Measurements from ENCODE around the gene DCAF17. TPM values are rescaled to one million over a fixed set of nuclear protein-coding genes. Genes with fewer than 3 reads are reported as not detected.

The DCAF17 gene
- total and polyA plus RNA-seq, 12 donors: 2.0 to 10.5 (median 7.4) TPM

DNA sequence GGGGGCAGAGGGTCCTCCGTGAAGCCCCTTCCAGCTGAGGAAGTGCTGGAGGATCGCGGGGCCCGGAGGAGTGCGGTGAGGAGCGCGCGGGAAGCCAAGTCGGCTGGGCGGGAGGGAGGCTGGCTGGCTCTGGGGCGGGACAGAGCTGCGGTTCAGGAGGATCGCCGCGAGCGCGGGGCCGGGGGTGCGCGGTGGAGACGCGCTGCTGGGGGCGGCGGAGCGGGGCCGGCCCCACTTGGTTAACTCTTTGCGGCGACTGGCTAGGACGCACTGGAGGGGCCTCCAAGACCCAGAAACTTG is 88.7 kb downstream of the DCAF17 start:
- ATAC-seq (peak; percentile 39 to 72 (median 45)), DNase-seq (peak; percentile 36 to 50)
- intact Hi-C loops (cut with DNase I): loop anchor here in 5 of 10 donors (2.0 to 10.0 kb wide), 2 partner anchors 88 kb away; partner anchors contain the start of genes DCAF17 (in 5 of the 5) and METTL8 (in 3 of the 5)
- TF ChIP-seq, protein P1, sequence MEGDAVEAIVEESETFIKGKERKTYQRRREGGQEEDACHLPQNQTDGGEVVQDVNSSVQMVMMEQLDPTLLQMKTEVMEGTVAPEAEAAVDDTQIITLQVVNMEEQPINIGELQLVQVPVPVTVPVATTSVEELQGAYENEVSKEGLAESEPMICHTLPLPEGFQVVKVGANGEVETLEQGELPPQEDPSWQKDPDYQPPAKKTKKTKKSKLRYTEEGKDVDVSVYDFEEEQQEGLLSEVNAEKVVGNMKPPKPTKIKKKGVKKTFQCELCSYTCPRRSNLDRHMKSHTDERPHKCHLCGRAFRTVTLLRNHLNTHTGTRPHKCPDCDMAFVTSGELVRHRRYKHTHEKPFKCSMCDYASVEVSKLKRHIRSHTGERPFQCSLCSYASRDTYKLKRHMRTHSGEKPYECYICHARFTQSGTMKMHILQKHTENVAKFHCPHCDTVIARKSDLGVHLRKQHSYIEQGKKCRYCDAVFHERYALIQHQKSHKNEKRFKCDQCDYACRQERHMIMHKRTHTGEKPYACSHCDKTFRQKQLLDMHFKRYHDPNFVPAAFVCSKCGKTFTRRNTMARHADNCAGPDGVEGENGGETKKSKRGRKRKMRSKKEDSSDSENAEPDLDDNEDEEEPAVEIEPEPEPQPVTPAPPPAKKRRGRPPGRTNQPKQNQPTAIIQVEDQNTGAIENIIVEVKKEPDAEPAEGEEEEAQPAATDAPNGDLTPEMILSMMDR (IDR thresholded peaks at IDR 0.05): no peak
- H3K9me3 ChIP-seq: no peaks in the 10 kb centered on the region
- H3K4me1 ChIP-seq: peaks cover 5 to 42% (median 33%) of the 10 kb centered on the region in 9 donors
- H3K36me3 ChIP-seq: no peaks in the 10 kb centered on the region
- 0 to 1% methylated on average over 29 of the region's 29 CpGs for WGBS, 2 donors
- no peaks in the 10 kb centered on the region for H3K27me3 ChIP-seq
- H3K4me3 ChIP-seq: peak overlapping the region; percentile 66 to 93 (median 82)
- peak overlapping the region; percentile 76 to 97 (median 88) for H3K27ac ChIP-seq

DNA sequence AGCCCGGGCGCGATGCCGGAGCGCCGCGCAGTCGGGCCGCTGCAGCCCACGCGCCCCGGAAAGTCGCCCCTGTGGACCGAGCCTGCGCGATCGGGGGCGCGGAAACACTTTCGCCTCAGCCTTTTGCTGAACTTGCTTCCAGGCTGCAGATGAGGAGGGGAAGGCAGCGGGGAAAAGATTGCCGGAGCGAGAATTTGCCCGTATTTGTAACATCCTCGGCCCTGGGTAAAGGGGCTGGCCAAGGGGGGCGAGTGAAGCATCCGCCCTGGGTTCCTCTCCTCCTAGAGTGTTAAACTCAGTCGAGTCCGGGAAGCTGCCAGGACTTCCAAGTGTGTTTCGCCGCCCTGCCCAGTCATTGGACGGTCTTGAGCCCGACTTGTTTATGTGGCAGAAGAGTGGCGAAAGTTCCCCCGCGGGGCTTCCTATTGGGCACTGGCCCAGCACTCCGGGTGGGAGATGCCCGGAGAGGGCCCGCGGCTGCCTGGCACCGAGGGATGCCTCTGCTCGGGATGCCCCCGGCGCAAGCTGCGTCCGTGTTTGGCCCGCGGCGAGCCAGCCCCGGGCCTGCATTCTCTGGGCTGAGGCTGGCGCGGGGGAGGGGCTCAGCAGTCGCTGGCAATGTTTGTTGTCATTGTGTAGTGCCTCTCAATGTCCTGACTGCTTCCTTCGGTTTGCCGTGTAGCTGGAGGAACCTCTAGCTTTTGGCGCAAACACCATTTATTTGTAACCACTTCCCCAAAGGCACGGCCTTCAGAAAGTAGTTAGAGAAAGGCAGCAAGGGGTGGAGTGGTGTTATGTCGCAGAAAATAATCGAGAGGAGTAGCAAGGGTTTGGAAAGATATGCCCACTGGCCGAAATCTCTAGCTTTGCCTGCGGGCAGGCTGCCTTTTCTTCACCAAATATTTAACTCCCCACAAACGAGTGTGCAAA is 89.3 kb downstream of the DCAF17 start:
- ATAC-seq (peak; percentile 72 to 83 (median 77)), DNase-seq (peak; percentile 77 to 79)
- Histone ChIP-seq H3K9me3 (no peaks in the 10 kb centered on the region), H3K36me3 (no peaks in the 10 kb centered on the region), H3K27me3 (no peaks in the 10 kb centered on the region), H3K4me3 (peak overlapping the region; percentile 66 to 93 (median 82)), H3K27ac (peak overlapping the region; percentile 76 to 97 (median 88)), H3K4me1 (peaks cover 5 to 42% (median 33%) of the 10 kb centered on the region in 9 donors)
- 0 to 1% methylated on average over 62 of the region's 62 CpGs for WGBS, 2 donors
- intact Hi-C loops (cut with DNase I): loop anchor here in 5 of 10 donors (2.0 to 10.0 kb wide), 2 partner anchors 89 kb away; partner anchors contain the start of genes DCAF17 (in 5 of the 5) and METTL8 (in 3 of the 5)
- TF ChIP-seq, protein P1 (IDR thresholded peaks at IDR 0.05): no peak

DNA sequence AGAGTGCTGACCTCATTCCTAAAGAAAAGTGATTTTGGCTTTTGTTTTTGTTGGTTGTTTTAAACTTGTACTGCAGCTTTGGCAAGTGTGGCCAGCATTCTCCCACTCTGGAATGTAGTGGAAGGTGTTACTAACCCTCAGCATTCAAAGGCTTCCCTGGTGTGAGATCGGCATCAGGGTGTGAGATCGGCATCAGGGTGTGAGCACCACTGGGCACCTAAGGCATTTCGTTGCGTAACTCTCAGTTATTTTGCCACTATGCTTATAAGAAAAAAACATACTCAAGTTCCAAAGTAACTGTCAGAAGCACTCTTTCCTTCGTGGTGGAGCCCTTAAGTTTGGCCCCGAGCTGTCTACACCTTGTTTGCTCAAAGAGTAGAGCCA is 90.0 kb downstream of the DCAF17 start:
- H3K4me1 ChIP-seq: peaks cover 5 to 42% (median 33%) of the 10 kb centered on the region in 9 donors
- TF ChIP-seq, protein P1 (IDR thresholded peaks at IDR 0.05): no peak
- 20 to 21% methylated on average over 5 to 6 of the region's 6 CpGs for WGBS, 2 donors
- peaks cover 0 to under 1% (median 0%) of the 10 kb centered on the region in 9 donors for H3K36me3 ChIP-seq
- DNase-seq (no peak), ATAC-seq (no peak)
- H3K4me3 ChIP-seq: peak overlapping the region; percentile 66 to 93 (median 82)
- H3K27me3 ChIP-seq: no peaks in the 10 kb centered on the region
- peak overlapping the region; percentile 76 to 97 (median 88) for H3K27ac ChIP-seq
- H3K9me3 ChIP-seq: no peaks in the 10 kb centered on the region
- intact Hi-C loops (cut with DNase I): loop anchor here in 3 of 10 donors (10.0 kb wide), 1 partner anchor 89 kb away; the partner anchor contains the start of genes DCAF17 (in 3 of the 3) and METTL8 (in 3 of the 3)

DNA sequence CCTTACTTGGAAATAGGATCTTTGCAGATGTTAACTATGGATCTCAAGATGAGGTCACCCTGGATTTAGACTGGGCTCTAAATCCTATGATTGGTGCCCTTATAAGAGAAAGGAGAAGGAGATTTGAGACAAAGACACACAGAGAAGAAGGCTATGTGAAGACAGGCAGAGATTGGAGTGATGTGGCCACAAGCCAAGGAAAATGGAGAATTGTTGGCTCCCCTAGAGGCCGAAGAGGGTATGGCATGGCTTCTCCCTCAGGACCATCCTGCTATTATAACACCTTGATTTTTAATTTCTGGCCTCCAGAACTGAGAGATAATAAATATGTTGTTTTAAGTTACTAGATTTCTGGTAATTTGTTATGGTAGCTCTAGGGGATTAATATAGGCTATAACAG is 95.9 kb downstream of the DCAF17 start:
- peaks cover 0 to 31% (median 27%) of the 10 kb centered on the region in 9 donors for H3K4me1 ChIP-seq
- no peaks in the 10 kb centered on the region for H3K27me3 ChIP-seq
- peak overlapping the region in 1 of 10 donors; percentile 38 for H3K27ac ChIP-seq
- H3K36me3 ChIP-seq: peaks cover 0 to 10% (median 0%) of the 10 kb centered on the region in 9 donors
- ATAC-seq (no peak), DNase-seq (no peak)
- intact Hi-C loops (cut with DNase I): loop anchor here in 3 of 10 donors (10.0 kb wide), 1 partner anchor 95 kb away; the partner anchor contains the start of genes DCAF17 (in 3 of the 3) and METTL8 (in 3 of the 3)
- TF ChIP-seq, protein P1 (IDR thresholded peaks at IDR 0.05): peak in 8 of 9 donors; percentile 18 to 60 (median 34)
- no peak overlapping the region for H3K4me3 ChIP-seq
- 98 to 100% methylated on average over 1 of the region's 1 CpG for WGBS, 2 donors
- peaks cover 0 to 5% (median 0%) of the 10 kb centered on the region in 11 donors for H3K9me3 ChIP-seq
